GM21447 (cell line): ENCODE results near the gene CHPT1.
"Not testable (repeated sequence)": the region's sequence is repeated elsewhere in the genome, so short reads cannot be mapped to it uniquely, and the experiment has no call there.

Experiments
- ATAC-seq: cut with Tn5 transposase; IDR thresholded peaks from one replicate; pipeline ENCODE4 v1.9.1; 2021; ENCODE audit not compliant: unreplicated experiment

CHPT1 gene

GRCh38 chr12:101697197-101697929, at the start of gene CHPT1:
CHPT1 (plus strand) TSS chr12:101697640; CDS start chr12:101697862, 222 bp downstream.
- peak; percentile 58 for ATAC-seq

GRCh38 chr12:101647711-101648110, 49.7 kb upstream of the CHPT1 start:
- ATAC-seq, result no peak

- ATAC-seq, result no peak
These were observed 49.2 kb upstream of the CHPT1 start for GRCh38 chr12:101648195-101648594.

- no peak for ATAC-seq
These were observed 46.9 kb upstream of the CHPT1 start for GRCh38 chr12:101650346-101651117.

GRCh38 chr12:101653030-101653429, 44.4 kb upstream of the CHPT1 start:
- no peak for ATAC-seq

- no peak for ATAC-seq
These were observed 43.9 kb upstream of the CHPT1 start for GRCh38 chr12:101653503-101653902.

- ATAC-seq, result no peak
These were observed 43.0 kb upstream of the CHPT1 start for GRCh38 chr12:101654442-101654841.

- ATAC-seq, result no peak
These were observed 42.0 kb upstream of the CHPT1 start for GRCh38 chr12:101655393-101655792.

GRCh38 chr12:101660662-101661061, 36.8 kb upstream of the CHPT1 start:
- not testable (repeated sequence) for ATAC-seq

- ATAC-seq, result no peak
These were observed 34.1 kb upstream of the CHPT1 start for GRCh38 chr12:101663298-101663697.

- ATAC-seq, result no peak
These were observed 32.4 kb upstream of the CHPT1 start for GRCh38 chr12:101664992-101665391.

- ATAC-seq, result no peak
These were observed 31.2 kb upstream of the CHPT1 start for GRCh38 chr12:101666052-101666728.

- no peak for ATAC-seq
These were observed 29.8 kb upstream of the CHPT1 start for GRCh38 chr12:101667591-101667990.

GRCh38 chr12:101670007-101670671, 27.3 kb upstream of the CHPT1 start:
- ATAC-seq, result no peak

GRCh38 chr12:101671157-101671791, 26.2 kb upstream of the CHPT1 start:
- peak; percentile 93 for ATAC-seq

GRCh38 chr12:101671833-101672232, 25.6 kb upstream of the CHPT1 start:
- peak; percentile 20 for ATAC-seq

GRCh38 chr12:101675555-101675954, 21.9 kb upstream of the CHPT1 start:
- no peak for ATAC-seq

- not testable (repeated sequence) for ATAC-seq
These were observed 20.9 kb upstream of the CHPT1 start for GRCh38 chr12:101676497-101676896.

GRCh38 chr12:101678081-101678480, 19.4 kb upstream of the CHPT1 start:
- no peak for ATAC-seq

GRCh38 chr12:101680240-101680639, 17.2 kb upstream of the CHPT1 start:
- ATAC-seq, result no peak

GRCh38 chr12:101680647-101681046, 16.8 kb upstream of the CHPT1 start:
- no peak for ATAC-seq
